ENCODE measurements around the gene GNAQ.

Gene GNAQ

GRCh38 chr9:77731008-77731698, 300.5 kb downstream of the GNAQ start:
- TF ChIP-seq TAF1 (IDR thresholded peaks at IDR 0.05; ENCODE audit: borderline replicate concordance, insufficient read depth, low read length) = no peak

GRCh38 chr9:77729177-77729576, 302.4 kb downstream of the GNAQ start:
- TF ChIP-seq TAF1 (IDR thresholded peaks at IDR 0.05; ENCODE audit: borderline replicate concordance, insufficient read depth, low read length) = no peak
- TF ChIP-seq POLR2AphosphoS5 (IDR thresholded peaks at IDR 0.05; ENCODE audit: low read depth, low read length) = no peak
- TF ChIP-seq FOXP2 (optimal IDR thresholded peaks at IDR 0.05; ENCODE audit: borderline replicate concordance, extremely low read depth, extremely low read length, insufficient read depth) = no peak
- TF ChIP-seq SIN3A (IDR thresholded peaks at IDR 0.05; ENCODE audit: borderline replicate concordance, insufficient read depth, low read length) = no peak
- TF ChIP-seq, protein P1, sequence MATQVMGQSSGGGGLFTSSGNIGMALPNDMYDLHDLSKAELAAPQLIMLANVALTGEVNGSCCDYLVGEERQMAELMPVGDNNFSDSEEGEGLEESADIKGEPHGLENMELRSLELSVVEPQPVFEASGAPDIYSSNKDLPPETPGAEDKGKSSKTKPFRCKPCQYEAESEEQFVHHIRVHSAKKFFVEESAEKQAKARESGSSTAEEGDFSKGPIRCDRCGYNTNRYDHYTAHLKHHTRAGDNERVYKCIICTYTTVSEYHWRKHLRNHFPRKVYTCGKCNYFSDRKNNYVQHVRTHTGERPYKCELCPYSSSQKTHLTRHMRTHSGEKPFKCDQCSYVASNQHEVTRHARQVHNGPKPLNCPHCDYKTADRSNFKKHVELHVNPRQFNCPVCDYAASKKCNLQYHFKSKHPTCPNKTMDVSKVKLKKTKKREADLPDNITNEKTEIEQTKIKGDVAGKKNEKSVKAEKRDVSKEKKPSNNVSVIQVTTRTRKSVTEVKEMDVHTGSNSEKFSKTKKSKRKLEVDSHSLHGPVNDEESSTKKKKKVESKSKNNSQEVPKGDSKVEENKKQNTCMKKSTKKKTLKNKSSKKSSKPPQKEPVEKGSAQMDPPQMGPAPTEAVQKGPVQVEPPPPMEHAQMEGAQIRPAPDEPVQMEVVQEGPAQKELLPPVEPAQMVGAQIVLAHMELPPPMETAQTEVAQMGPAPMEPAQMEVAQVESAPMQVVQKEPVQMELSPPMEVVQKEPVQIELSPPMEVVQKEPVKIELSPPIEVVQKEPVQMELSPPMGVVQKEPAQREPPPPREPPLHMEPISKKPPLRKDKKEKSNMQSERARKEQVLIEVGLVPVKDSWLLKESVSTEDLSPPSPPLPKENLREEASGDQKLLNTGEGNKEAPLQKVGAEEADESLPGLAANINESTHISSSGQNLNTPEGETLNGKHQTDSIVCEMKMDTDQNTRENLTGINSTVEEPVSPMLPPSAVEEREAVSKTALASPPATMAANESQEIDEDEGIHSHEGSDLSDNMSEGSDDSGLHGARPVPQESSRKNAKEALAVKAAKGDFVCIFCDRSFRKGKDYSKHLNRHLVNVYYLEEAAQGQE (IDR thresholded peaks at IDR 0.05; ENCODE audit: insufficient read depth in 1 of 2, low read depth in 2 of 2, low read length in 2 of 2) = no peak

DNA sequence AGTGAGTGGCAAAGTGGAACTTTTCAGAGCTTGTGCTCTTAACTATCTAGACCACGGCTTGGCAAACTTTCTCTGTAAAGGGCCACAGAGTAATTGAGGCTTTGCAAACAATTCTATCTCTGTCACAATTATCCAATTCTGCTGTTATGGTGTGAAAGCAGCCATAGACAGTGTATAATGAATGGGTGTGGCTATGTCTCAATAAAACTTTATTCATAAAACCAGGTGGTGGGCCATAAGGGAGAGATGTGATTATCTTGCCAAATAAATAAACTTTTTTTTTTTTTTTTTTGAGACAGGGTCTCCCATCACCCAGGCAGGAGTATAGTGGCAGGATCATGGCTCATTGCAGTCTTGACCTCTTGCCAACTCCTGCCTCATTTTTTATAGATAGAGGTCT, 304.8 kb downstream of the GNAQ start:
- TF ChIP-seq, protein P1 (IDR thresholded peaks at IDR 0.05; ENCODE audit: insufficient read depth in 1 of 2, low read depth in 2 of 2, low read length in 2 of 2) = no peak
- TF ChIP-seq TAF1 (IDR thresholded peaks at IDR 0.05; ENCODE audit: borderline replicate concordance, insufficient read depth, low read length) (no peak), SIN3A (IDR thresholded peaks at IDR 0.05; ENCODE audit: borderline replicate concordance, insufficient read depth, low read length) (no peak), FOXP2 (optimal IDR thresholded peaks at IDR 0.05; ENCODE audit: borderline replicate concordance, extremely low read depth, extremely low read length, insufficient read depth) (no peak), POLR2AphosphoS5 (IDR thresholded peaks at IDR 0.05; ENCODE audit: low read depth, low read length) (no peak)

- TF ChIP-seq, protein P1 (IDR thresholded peaks at IDR 0.05; ENCODE audit: insufficient read depth in 1 of 2, low read depth in 2 of 2, low read length in 2 of 2) = no peak
- TF ChIP-seq POLR2AphosphoS5 (IDR thresholded peaks at IDR 0.05; ENCODE audit: low read depth, low read length) (no peak), SIN3A (IDR thresholded peaks at IDR 0.05; ENCODE audit: borderline replicate concordance, insufficient read depth, low read length) (no peak), FOXP2 (optimal IDR thresholded peaks at IDR 0.05; ENCODE audit: borderline replicate concordance, extremely low read depth, extremely low read length, insufficient read depth) (no peak), TAF1 (IDR thresholded peaks at IDR 0.05; ENCODE audit: borderline replicate concordance, insufficient read depth, low read length) (no peak)
These were observed 305.3 kb downstream of the GNAQ start for GRCh38 chr9:77726289-77726688.

GRCh38 chr9:77725820-77726219, 305.8 kb downstream of the GNAQ start:
- TF ChIP-seq POLR2AphosphoS5 (IDR thresholded peaks at IDR 0.05; ENCODE audit: low read depth, low read length) (no peak), TAF1 (IDR thresholded peaks at IDR 0.05; ENCODE audit: borderline replicate concordance, insufficient read depth, low read length) (no peak), FOXP2 (optimal IDR thresholded peaks at IDR 0.05; ENCODE audit: borderline replicate concordance, extremely low read depth, extremely low read length, insufficient read depth) (no peak)
- TF ChIP-seq, protein P1 (IDR thresholded peaks at IDR 0.05; ENCODE audit: insufficient read depth in 1 of 2, low read depth in 2 of 2, low read length in 2 of 2) = no peak

Measured in PFSK-1 (cell line).